ENCODE results near the gene NHSL1.

GRCh38 chr6:138500045-138500665 is 861 bp upstream of the NHSL1 start:
- TF ChIP-seq, protein P1, sequence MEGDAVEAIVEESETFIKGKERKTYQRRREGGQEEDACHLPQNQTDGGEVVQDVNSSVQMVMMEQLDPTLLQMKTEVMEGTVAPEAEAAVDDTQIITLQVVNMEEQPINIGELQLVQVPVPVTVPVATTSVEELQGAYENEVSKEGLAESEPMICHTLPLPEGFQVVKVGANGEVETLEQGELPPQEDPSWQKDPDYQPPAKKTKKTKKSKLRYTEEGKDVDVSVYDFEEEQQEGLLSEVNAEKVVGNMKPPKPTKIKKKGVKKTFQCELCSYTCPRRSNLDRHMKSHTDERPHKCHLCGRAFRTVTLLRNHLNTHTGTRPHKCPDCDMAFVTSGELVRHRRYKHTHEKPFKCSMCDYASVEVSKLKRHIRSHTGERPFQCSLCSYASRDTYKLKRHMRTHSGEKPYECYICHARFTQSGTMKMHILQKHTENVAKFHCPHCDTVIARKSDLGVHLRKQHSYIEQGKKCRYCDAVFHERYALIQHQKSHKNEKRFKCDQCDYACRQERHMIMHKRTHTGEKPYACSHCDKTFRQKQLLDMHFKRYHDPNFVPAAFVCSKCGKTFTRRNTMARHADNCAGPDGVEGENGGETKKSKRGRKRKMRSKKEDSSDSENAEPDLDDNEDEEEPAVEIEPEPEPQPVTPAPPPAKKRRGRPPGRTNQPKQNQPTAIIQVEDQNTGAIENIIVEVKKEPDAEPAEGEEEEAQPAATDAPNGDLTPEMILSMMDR (conservative IDR thresholded peaks at IDR 0.05 in 1 of 2, IDR thresholded peaks at IDR 0.05 in 1 of 2; ENCODE audit: extremely low read depth in 1 of 2, insufficient read depth in 1 of 2, low read depth in 1 of 2, low read length in 2 of 2), result no peak
- no peak for TF ChIP-seq EZH2 (IDR thresholded peaks at IDR 0.05; ENCODE audit: borderline replicate concordance, low read length)

Data from mammary epithelial cell (primary cell).